KMS-11 (cell line): ENCODE results near the gene TGFB3.

Experiments
- H2AFZ ChIP-seq: fragments of 200-600 bp; sonication (generic); 2 replicates; pipeline ENCODE4 v1.6.1; 2016; ENCODE audit warnings: antibody characterized with exemption, mixed run types, low read depth
- H3K27ac ChIP-seq: fragments of 200-600 bp; sonication (generic); 2 replicates; pipeline ENCODE4 v1.6.1; 2016; ENCODE audit warnings: mild to moderate bottlenecking, mixed run types
- H3K27me3 ChIP-seq: fragments of 200-600 bp; sonication (generic); 2 replicates; pipeline ENCODE4 v1.6.1; 2017; ENCODE audit warnings: mild to moderate bottlenecking, low read depth, mixed run types, moderate library complexity; ENCODE audit not compliant: insufficient read depth
- H3K36me3 ChIP-seq: fragments of 200-600 bp; sonication (generic); 2 replicates; pipeline ENCODE4 v1.6.1; 2017; ENCODE audit warnings: mild to moderate bottlenecking, mixed run types; ENCODE audit not compliant: insufficient read depth
- H3K4me1 ChIP-seq: fragments of 200-600 bp; sonication (generic); 2 replicates; pipeline ENCODE4 v1.6.1; 2016; ENCODE audit warnings: mild to moderate bottlenecking, low read depth, mixed run types; ENCODE audit not compliant: poor library complexity, severe bottlenecking
- H3K4me2 ChIP-seq: fragments of 200-600 bp; sonication (generic); 2 replicates; pipeline ENCODE4 v1.7.0; 2016; ENCODE audit warnings: mild to moderate bottlenecking, mixed run types
- H3K4me3 ChIP-seq: fragments of 200-600 bp; sonication (generic); IDR thresholded peaks from 2 replicates; pipeline ENCODE4 v1.6.1; 2017; ENCODE audit warnings: low read depth, low read length, mixed read lengths; ENCODE audit not compliant: insufficient read depth
- H3K79me2 ChIP-seq: fragments of 200-600 bp; sonication (generic); 2 replicates; pipeline ENCODE4 v1.6.1; 2016; ENCODE audit warnings: low read depth, mixed run types; ENCODE audit not compliant: insufficient read depth
- H3K9ac ChIP-seq: fragments of 200-600 bp; sonication (generic); 2 replicates; pipeline ENCODE4 v1.6.1; 2016; ENCODE audit warnings: mild to moderate bottlenecking, mixed run types
- H4K20me1 ChIP-seq: fragments of 200-600 bp; sonication (generic); 2 replicates; pipeline ENCODE4 v1.6.1; 2016; ENCODE audit warnings: mild to moderate bottlenecking, mixed run types; ENCODE audit not compliant: insufficient read depth
- TF ChIP-seq, protein P1 (sequence below): fragments of 200-600 bp; sonication (generic); conservative IDR thresholded peaks from 2 replicates; pipeline ENCODE4 v1.6.1; 2017; ENCODE audit warnings: low read depth, mild to moderate bottlenecking, antibody characterized with exemption, low read length, moderate library complexity, mixed read lengths

The TGFB3 gene

DNA sequence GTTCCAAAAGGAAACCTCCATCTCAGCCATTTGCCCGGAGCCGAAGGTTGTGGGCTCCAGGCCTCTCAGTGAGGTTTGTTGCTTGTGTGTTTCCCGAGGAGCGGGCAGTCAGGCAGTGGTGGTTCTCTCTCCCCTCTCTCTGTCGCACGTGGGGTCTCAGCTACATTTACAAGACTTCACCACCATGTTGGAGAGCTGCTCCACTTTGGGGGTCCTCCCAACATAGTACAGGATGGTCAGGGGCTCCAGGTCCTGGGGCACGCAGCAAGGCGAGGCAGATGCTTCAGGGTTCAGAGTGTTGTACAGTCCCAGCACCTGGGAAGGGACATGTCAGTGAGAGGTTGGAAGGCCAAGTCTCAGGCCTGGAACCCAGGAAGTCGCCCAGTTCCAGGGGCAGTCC is 22.8 kb downstream of the TGFB3 start:
- H3K27ac ChIP-seq: no peak overlapping the region
- H3K36me3 ChIP-seq: no peaks in the 10 kb centered on the region
- no peak overlapping the region for H3K4me3 ChIP-seq
- no peak overlapping the region for H2AFZ ChIP-seq
- no peaks in the 10 kb centered on the region for H4K20me1 ChIP-seq
- no peak overlapping the region for H3K9ac ChIP-seq
- H3K4me2 ChIP-seq: no peak overlapping the region
- TF ChIP-seq, protein P1, sequence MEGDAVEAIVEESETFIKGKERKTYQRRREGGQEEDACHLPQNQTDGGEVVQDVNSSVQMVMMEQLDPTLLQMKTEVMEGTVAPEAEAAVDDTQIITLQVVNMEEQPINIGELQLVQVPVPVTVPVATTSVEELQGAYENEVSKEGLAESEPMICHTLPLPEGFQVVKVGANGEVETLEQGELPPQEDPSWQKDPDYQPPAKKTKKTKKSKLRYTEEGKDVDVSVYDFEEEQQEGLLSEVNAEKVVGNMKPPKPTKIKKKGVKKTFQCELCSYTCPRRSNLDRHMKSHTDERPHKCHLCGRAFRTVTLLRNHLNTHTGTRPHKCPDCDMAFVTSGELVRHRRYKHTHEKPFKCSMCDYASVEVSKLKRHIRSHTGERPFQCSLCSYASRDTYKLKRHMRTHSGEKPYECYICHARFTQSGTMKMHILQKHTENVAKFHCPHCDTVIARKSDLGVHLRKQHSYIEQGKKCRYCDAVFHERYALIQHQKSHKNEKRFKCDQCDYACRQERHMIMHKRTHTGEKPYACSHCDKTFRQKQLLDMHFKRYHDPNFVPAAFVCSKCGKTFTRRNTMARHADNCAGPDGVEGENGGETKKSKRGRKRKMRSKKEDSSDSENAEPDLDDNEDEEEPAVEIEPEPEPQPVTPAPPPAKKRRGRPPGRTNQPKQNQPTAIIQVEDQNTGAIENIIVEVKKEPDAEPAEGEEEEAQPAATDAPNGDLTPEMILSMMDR: no peak
- no peaks in the 10 kb centered on the region for H3K4me1 ChIP-seq
- H3K27me3 ChIP-seq: no peaks in the 10 kb centered on the region
- no peaks in the 10 kb centered on the region for H3K79me2 ChIP-seq

DNA sequence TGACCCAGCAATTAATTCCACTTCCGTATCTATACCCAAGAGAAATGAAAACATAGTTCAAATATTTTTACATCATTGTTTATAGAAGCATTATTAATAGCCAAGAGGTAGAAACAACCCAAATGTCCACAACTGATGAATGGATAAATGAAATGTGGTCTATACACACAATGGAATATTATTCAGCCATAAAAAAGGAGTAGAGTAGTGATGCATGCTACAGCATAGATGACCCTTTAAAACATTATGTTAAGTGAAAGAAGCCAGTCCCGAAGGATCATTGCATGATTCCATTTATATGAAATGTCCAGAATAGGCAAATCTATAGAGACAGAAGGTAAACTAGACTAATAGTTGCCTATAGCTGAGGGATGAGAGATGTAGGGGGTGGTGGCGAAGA is 29.3 kb downstream of the TGFB3 start:
- TF ChIP-seq, protein P1: no peak

DNA sequence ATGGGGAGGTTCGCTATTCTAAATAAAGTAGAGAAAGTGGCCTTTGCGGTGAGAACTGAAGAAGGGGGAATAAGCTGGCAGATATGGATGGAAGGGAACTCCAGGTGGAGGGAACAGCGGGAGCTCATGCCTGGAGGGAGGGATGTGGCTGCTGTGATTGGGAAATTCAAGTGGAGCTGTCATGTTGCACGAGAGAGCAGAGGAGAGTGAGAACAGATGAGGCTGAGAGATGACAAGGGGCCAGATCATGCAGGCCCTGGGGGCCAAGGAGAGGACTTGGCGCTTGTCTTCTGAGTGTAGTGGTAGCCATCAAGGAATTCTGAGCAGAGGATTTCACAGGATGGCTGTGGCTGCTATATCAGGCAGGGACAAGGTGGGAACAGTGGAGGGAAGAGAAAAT is 35.0 kb downstream of the TGFB3 start:
- Histone ChIP-seq H2AFZ (no peak overlapping the region), H3K4me3 (no peak overlapping the region), H3K79me2 (no peaks in the 10 kb centered on the region), H3K9ac (no peak overlapping the region), H3K27ac (no peak overlapping the region), H4K20me1 (no peaks in the 10 kb centered on the region), H3K4me2 (no peak overlapping the region), H3K27me3 (no peaks in the 10 kb centered on the region), H3K36me3 (no peaks in the 10 kb centered on the region), H3K4me1 (no peaks in the 10 kb centered on the region)
- TF ChIP-seq, protein P1: no peak

More for the DNA sequence above, 29.3 kb downstream of the TGFB3 start:
- Histone ChIP-seq H3K79me2 (no peaks in the 10 kb centered on the region), H4K20me1 (no peaks in the 10 kb centered on the region), H2AFZ (no peak overlapping the region), H3K4me3 (no peak overlapping the region), H3K9ac (no peak overlapping the region), H3K4me1 (no peaks in the 10 kb centered on the region), H3K27me3 (no peaks in the 10 kb centered on the region), H3K36me3 (no peaks in the 10 kb centered on the region), H3K27ac (no peak overlapping the region), H3K4me2 (no peak overlapping the region)

DNA sequence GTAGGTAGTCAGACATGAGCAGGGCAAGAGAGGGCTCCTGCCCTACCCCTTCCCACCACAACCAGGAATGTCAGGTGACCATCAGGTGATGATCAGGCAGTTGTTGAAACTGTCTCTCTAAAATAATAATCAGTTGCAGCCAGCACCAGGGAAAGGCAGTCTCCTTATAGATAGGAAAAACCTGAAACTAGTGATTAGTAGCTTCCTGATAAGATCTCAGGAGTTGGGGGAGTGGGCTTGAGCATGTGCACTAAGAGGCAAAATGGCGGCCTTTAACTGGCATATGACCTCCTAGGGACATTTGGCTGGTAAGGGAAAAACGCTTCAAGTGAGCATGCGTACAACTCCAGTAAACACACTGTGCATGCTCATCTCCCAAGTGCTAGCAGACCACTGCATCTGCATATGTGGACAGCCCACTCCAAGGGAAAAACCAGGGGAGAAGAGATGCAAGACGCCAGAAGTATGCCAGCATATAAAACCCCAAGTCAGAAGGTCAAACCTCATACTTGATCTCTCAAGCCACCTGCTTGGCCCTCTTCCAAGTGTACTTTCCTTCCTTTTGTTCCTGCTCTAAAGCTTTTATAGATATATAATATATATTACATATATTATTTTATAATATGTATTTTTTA is 37.1 kb downstream of the TGFB3 start:
- Histone ChIP-seq H3K36me3 (no peaks in the 10 kb centered on the region), H3K4me3 (no peak overlapping the region), H3K4me2 (no peak overlapping the region), H2AFZ (no peak overlapping the region), H3K9ac (no peak overlapping the region), H3K79me2 (no peaks in the 10 kb centered on the region), H4K20me1 (no peaks in the 10 kb centered on the region), H3K4me1 (no peaks in the 10 kb centered on the region), H3K27ac (no peak overlapping the region), H3K27me3 (no peaks in the 10 kb centered on the region)
- TF ChIP-seq, protein P1: no peak
